HAP-1 (cell line): ENCODE measurements around the gene IGFBP6.

Experiments used
- DNase-seq, 2 experiments: peaks; one replicate each; pipeline ENCODE4 v3.0.0-alpha.2; 2016 to 2020; ENCODE audit warnings: low spot score in 2 of 2
- H3K27me3 ChIP-seq: fragments of 250-450 bp; sonication (Bioruptor Pico); 2 replicates; pipeline ENCODE4 v1.5.1; 2020; ENCODE audit warnings: low read depth, mild to moderate bottlenecking, moderate library complexity
- H3K36me3 ChIP-seq: fragments of 250-450 bp; sonication (Bioruptor Pico); replicated peaks from 2 replicates; pipeline ENCODE4 v1.5.1; 2020; ENCODE audit warnings: mild to moderate bottlenecking
- H3K4me1 ChIP-seq: fragments of 250-450 bp; sonication (Bioruptor Pico); 2 replicates; pipeline ENCODE4 v1.5.1; 2020; ENCODE audit warnings: mild to moderate bottlenecking
- H3K4me3 ChIP-seq: fragments of 250-450 bp; sonication (Bioruptor Pico); 2 replicates; pipeline ENCODE4 v1.5.1; 2020; ENCODE audit warnings: mild to moderate bottlenecking, moderate library complexity
- H3K9me3 ChIP-seq: fragments of 250-450 bp; sonication (Bioruptor Pico); 2 replicates; pipeline ENCODE4 v1.5.1; 2020; ENCODE audit warnings: mild to moderate bottlenecking, moderate library complexity
- in situ Hi-C: fragments of 300-500 bp; cut with MboI; formaldehyde crosslinking; loops from 3 replicates; pipeline ENCODE4 v1.14.3; 2020; ENCODE audit warnings: low sequenced_read_pairs, inconsistent platforms, mixed read lengths

IGFBP6 gene

GRCh38 chr12:53120685-53121525, 23.4 kb downstream of the IGFBP6 start:
- Histone ChIP-seq H3K27me3 (no peaks in the 10 kb centered on the region), H3K9me3 (no peaks in the 10 kb centered on the region), H3K4me1 (no peaks in the 10 kb centered on the region), H3K4me3 (no peak overlapping the region), H3K36me3 (no peaks in the 10 kb centered on the region)
- in situ Hi-C loops: no loop called here
- DNase-seq: no peak

- no peaks in the 10 kb centered on the region for H3K4me1 ChIP-seq
- in situ Hi-C loops: no loop called here
- no peaks in the 10 kb centered on the region for H3K36me3 ChIP-seq
- H3K4me3 ChIP-seq: no peak overlapping the region
- H3K27me3 ChIP-seq: peaks cover 8% of the 10 kb centered on the region
- no peak for DNase-seq
- no peaks in the 10 kb centered on the region for H3K9me3 ChIP-seq
Observed at GRCh38 chr12:53122961-53123468, 25.5 kb downstream of the IGFBP6 start.

DNA sequence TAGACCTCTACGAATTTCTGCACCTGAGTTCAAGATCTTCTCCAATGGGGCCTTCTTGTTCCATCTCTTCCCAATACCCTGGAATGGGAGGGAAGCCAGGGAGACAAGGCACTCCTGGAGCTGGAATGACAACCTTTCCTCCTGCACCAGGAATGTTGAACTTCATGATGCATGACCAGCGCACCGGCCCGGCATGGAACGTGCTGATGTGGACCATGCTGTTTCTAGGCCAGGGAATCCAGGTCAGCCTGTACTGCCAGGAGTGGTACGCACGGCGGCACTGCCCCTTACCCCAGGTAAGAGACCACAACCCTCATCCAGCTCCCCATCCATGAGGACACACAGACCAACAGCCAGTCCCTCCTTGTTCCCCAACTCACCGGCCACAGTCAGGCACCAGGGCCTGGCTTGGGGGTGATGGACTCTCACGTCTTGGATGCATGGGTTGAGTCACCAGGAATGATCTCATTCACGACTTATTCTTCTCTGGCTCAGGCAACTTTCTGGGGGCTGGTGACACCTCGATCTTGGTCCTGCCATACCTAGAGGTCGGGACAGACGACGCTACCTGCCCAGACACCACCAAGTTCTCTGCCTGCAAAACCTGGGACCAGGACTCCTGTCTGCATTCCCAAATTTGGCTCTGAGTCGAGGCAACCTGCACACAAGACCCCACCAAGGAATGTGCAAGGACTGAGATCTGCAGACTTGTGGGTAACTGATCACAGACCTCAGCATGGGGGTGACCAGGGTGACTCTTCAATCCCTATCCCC, 26.3 kb downstream of the IGFBP6 start:
- H3K27me3 ChIP-seq: peaks cover 8% of the 10 kb centered on the region
- no peaks in the 10 kb centered on the region for H3K4me1 ChIP-seq
- in situ Hi-C loops: no loop called here
- H3K9me3 ChIP-seq: no peaks in the 10 kb centered on the region
- H3K4me3 ChIP-seq: no peak overlapping the region
- no peaks in the 10 kb centered on the region for H3K36me3 ChIP-seq
- no peak for DNase-seq

DNA sequence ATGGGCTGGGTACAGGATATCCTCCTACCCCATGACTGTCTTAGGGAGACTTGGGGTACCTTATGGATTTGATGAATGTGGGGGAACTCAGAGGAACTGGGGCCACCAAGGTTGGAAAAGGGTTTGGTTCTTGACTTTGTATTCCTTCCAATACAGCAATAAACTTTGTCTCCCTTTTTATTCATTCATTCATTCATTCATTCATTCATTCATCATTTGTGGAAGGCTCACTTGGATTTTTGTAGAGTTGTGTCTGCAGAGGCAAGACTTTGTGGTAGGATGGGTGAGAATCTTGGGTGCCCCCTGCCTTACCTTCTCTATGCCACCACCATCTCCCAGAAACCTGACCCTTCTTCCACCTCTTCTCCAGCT, 26.9 kb downstream of the IGFBP6 start:
- H3K9me3 ChIP-seq: no peaks in the 10 kb centered on the region
- DNase-seq: no peak
- peaks cover 8% of the 10 kb centered on the region for H3K27me3 ChIP-seq
- H3K36me3 ChIP-seq: no peaks in the 10 kb centered on the region
- no peak overlapping the region for H3K4me3 ChIP-seq
- in situ Hi-C loops: no loop called here
- no peaks in the 10 kb centered on the region for H3K4me1 ChIP-seq

- H3K4me1 ChIP-seq: no peaks in the 10 kb centered on the region
- H3K36me3 ChIP-seq: no peaks in the 10 kb centered on the region
- peaks cover 8% of the 10 kb centered on the region for H3K27me3 ChIP-seq
- H3K9me3 ChIP-seq: no peaks in the 10 kb centered on the region
- no peak overlapping the region for H3K4me3 ChIP-seq
- DNase-seq: no peak
- in situ Hi-C loops: no loop called here
Observed at GRCh38 chr12:53127169-53127568, 29.7 kb downstream of the IGFBP6 start.

DNA sequence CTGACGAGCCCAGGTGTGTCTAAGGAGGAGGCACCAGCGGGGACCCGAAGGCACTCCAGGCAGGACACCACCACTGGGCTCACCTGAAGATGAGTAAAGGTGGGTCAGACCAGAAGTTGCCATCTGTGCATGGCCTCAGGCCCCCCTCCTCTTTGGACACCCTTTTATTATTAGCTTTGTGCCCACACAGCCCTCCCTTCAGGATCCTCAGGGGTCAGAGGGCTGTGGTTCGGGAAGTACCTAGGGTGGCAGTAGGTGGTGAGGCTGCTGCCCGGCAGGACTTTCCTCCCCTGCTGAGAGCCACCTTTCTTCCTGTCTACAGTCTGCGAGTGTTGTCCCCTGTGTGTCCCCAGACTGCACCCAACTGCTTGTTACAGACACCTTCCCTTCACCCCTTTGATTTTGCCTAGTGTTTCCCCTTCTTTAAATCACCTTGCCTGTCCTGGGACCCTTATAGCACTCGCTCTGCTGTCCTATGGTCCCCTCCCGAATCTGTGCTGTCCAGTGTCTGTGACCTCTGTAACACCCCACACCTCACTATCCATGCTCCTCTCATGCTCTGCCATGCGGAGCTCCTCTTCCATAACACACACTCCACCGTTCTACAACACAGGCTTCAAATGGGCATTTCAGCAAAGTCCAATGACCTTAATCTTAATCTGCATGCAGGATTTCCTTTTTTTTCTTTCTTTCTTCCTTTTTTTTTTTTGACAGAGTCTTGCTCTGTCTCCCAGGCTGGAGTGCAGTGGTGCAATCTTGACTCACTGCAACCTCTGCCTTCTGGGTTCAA, 31.5 kb downstream of the IGFBP6 start:
- no peaks in the 10 kb centered on the region for H3K36me3 ChIP-seq
- no peak for DNase-seq
- in situ Hi-C loops: no loop called here
- peaks cover 8% of the 10 kb centered on the region for H3K27me3 ChIP-seq
- no peaks in the 10 kb centered on the region for H3K4me1 ChIP-seq
- H3K9me3 ChIP-seq: no peaks in the 10 kb centered on the region
- H3K4me3 ChIP-seq: no peak overlapping the region

DNA sequence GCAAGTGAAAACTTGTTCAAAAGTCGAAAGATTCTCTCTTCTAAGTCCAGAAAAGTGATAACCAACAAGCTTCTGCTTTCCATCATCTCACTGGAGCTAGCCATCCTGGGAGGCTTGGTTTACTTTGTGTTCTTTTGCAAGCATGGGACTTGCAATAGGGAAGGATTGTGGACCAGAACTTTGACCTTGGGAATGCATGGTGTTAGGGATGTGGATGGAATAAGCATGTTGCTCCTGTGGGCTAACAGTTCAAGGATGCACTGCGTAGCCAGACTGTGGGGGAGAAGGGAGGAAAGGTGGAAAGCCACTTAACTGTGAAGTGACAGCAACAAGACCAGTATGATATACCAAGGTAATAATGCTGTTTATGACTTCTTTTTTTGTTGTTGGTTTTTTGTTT, 34.4 kb downstream of the IGFBP6 start:
- no peak for DNase-seq
- no peaks in the 10 kb centered on the region for H3K36me3 ChIP-seq
- in situ Hi-C loops: no loop called here
- H3K9me3 ChIP-seq: no peaks in the 10 kb centered on the region
- H3K4me1 ChIP-seq: no peaks in the 10 kb centered on the region
- no peak overlapping the region for H3K4me3 ChIP-seq
- H3K27me3 ChIP-seq: peaks cover 8% of the 10 kb centered on the region

DNA sequence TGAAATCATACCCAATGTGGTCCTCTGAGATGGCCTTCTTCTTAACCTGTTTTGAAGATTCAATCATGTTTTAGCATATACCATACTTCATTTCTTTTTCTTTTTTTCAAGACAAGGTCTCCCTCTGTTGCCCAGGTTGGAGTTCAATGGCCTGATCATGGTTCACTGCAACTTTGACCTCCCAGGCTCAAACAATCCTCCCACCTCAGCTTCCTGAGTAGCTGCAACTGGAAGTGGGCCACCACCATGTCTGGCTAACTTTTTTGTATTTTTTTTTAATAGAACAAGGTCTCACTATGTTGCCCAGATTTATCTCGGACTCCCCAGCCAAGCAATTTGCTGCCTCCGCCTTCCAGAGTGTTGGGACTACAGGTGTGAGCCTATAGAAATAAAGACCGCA, 36.3 kb downstream of the IGFBP6 start:
- no peak for DNase-seq
- Histone ChIP-seq H3K27me3 (no peaks in the 10 kb centered on the region; the same call in 1 of the 2 replicates), H3K4me3 (no peak overlapping the region), H3K36me3 (no peaks in the 10 kb centered on the region), H3K4me1 (no peaks in the 10 kb centered on the region), H3K9me3 (peaks cover 2% of the 10 kb centered on the region; the same call in 1 of the 2 replicates)
- in situ Hi-C loops: no loop called here

DNA sequence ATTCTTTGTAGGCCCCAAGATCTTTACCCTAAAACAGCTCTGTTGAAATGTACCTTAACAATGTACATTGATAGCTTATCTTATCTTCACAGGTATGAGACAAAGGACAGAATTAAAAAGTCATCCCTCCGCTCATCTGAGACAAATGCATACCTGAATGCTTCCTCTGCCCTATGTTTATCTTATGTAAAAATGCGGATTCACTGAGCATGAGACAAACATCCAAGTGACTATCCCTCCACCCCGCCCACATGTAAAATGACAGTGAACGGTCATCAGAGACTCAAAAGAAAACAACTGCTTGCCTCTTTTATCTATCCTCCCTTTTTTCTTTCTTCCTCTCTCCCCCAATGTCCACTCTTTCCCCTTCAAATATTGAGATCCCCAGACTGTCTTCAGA, 45.9 kb downstream of the IGFBP6 start:
- in situ Hi-C loops: no loop called here
- H3K36me3 ChIP-seq: no peaks in the 10 kb centered on the region
- no peak for DNase-seq

DNA sequence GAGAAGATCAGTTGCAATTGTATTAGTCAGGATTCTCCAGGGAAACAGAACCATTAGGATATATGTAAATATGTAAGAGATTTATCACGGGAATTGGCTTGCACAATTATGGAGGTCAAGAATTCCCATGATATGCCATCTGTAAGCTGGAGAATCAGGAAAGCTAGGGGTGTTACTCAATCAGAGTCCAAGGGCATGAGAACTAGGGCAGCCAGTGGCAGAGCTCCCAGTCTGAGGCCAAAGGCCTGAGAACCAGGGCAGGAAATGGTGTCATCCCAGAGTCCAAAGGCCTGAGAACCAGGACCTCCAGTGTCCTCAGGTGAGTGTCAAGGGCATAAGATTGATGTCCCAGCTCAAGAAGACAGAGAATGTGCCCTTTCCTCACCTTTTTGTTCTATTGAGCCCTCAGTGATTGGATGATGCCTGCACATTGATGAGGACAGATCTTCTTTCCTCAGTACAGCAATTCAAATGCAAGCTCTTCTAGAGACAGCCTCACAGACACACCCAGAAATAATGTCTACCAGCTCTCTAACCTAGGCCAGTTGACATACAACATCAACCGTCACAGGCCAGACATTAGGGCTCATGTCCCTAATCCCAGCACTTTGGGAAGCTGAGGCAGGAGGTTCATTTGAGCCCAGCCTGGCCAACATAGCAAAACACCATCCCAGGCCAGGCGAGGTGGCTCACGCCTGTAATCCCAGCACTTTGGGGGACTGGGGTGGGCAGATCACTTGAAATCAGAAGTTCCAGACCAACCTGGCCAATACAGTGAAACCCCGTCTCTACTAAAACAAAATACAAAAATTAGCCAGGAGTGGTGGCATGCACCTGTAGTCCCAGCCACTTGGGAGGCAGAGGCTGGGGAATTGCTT, 48.2 kb downstream of the IGFBP6 start:
- no peaks in the 10 kb centered on the region for H3K9me3 ChIP-seq
- no peaks in the 10 kb centered on the region for H3K36me3 ChIP-seq
- H3K4me3 ChIP-seq: no peak overlapping the region
- DNase-seq: no peak
- in situ Hi-C loops: no loop called here
- no peaks in the 10 kb centered on the region for H3K4me1 ChIP-seq
- H3K27me3 ChIP-seq: no peaks in the 10 kb centered on the region

More for the DNA sequence above, 45.9 kb downstream of the IGFBP6 start:
- H3K4me3 ChIP-seq: no peak overlapping the region
- peaks cover 5% of the 10 kb centered on the region; the same call in 1 of the 2 replicates for H3K9me3 ChIP-seq
- no peaks in the 10 kb centered on the region for H3K27me3 ChIP-seq
- H3K4me1 ChIP-seq: no peaks in the 10 kb centered on the region

DNA sequence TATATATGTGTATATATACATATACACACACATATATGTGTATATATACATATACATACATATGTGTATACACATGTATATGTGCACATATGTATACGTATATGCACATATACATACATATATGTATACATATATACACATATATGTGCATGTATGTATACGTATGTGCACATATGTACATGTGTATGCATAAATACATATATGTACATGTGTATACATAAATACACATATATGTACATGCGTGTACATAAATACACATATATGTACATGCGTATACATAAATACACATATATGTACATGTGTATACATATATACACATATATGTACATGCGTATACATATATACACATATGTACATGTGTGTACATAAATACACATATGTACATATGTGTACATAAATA, 49.7 kb downstream of the IGFBP6 start:
- H3K4me1 ChIP-seq: no peaks in the 10 kb centered on the region
- in situ Hi-C loops: no loop called here

GRCh38 chr12:53147653-53148052, 50.2 kb downstream of the IGFBP6 start:
- no peaks in the 10 kb centered on the region for H3K4me1 ChIP-seq
- in situ Hi-C loops: no loop called here
- no peaks in the 10 kb centered on the region for H3K9me3 ChIP-seq
- H3K4me3 ChIP-seq: no peak overlapping the region
- H3K36me3 ChIP-seq: no peaks in the 10 kb centered on the region
- DNase-seq: no peak
- H3K27me3 ChIP-seq: peaks cover 3% of the 10 kb centered on the region; the same call in 1 of the 2 replicates

More for the DNA sequence above, 49.7 kb downstream of the IGFBP6 start:
- Histone ChIP-seq H3K36me3 (no peaks in the 10 kb centered on the region), H3K9me3 (no peaks in the 10 kb centered on the region), H3K4me3 (no peak overlapping the region), H3K27me3 (peaks cover 3% of the 10 kb centered on the region; the same call in 1 of the 2 replicates)
- no peak for DNase-seq

GRCh38 chr12:53151039-53151438, 53.6 kb downstream of the IGFBP6 start:
- in situ Hi-C loops: no loop called here
- Histone ChIP-seq H3K4me3 (no peak overlapping the region), H3K36me3 (no peaks in the 10 kb centered on the region), H3K4me1 (no peaks in the 10 kb centered on the region), H3K9me3 (no peaks in the 10 kb centered on the region), H3K27me3 (peaks cover 3% of the 10 kb centered on the region; the same call in 1 of the 2 replicates)
- DNase-seq: no peak
